ENCODE results near the gene ZFP14.
"Not testable (repeated sequence)": the region's sequence is repeated elsewhere in the genome, so short reads cannot be mapped to it uniquely, and the experiment has no call there.

ZFP14 gene

DNA sequence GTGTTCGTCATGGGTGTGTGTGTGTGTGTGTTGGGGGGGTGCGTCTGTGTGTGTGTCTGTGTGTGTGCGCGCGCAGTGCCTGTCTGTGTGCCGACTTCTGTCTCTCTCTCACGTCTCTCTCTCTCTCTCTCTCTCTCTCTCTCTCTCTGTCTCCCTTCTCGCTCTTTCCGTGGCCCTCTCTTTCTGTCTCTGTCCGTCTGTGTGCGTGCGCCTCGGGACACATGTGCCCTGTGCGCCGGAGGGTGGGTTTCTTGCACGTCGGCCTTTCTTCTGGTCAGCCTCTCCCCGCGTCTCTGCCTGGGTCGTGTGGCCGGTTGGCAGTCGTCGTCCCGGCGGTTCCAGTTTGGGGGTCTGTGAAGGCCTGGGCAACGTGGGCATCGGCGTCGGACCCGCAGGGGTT lies 86.7 kb downstream of the ZFP14 start:
- no CpG with 5 or more reads among the region's 30 CpGs for WGBS (ENCODE audit: extremely low coverage, insufficient coverage, insufficient read length)

More for the DNA sequence above, 86.7 kb downstream of the ZFP14 start:
- H3K27me3 ChIP-seq (ENCODE audit: insufficient read depth, low read length); H3K27ac ChIP-seq (ENCODE audit: low read depth, low read length); H3K9me3 ChIP-seq (ENCODE audit: insufficient read depth, low read depth, low read length); H4K8ac ChIP-seq (ENCODE audit: low read depth, low read length); H3K18ac ChIP-seq (ENCODE audit: low read length); H3K4me2 ChIP-seq (ENCODE audit: low read length); H3K4me1 ChIP-seq (ENCODE audit: control insufficient read depth in 1 of 2, insufficient read depth in 2 of 2, low read length in 2 of 2); H3K79me1 ChIP-seq (ENCODE audit: low read length); H3K4ac ChIP-seq (ENCODE audit: low read depth, low read length); H2AFZ ChIP-seq (ENCODE audit: insufficient read depth, low read length, poor library complexity); H3K36me3 ChIP-seq (ENCODE audit: control insufficient read depth in 1 of 2, insufficient read depth in 2 of 2, low read length in 2 of 2); H2BK5ac ChIP-seq (ENCODE audit: low read depth, low read length, poor library complexity); H3K23ac ChIP-seq (ENCODE audit: low read length); H4K91ac ChIP-seq (ENCODE audit: low read depth, low read length); H2BK120ac ChIP-seq (ENCODE audit: insufficient read depth, low read length, poor library complexity); H4K12ac ChIP-seq (ENCODE audit: low read depth, low read length); H2AK5ac ChIP-seq (ENCODE audit: low read length); H3K4me3 ChIP-seq (ENCODE audit: low read depth, low read length); H3K14ac ChIP-seq (ENCODE audit: low read length); H3K9ac ChIP-seq (ENCODE audit: low read length); H2BK12ac ChIP-seq (ENCODE audit: low read length); DNase-seq; H3K79me2 ChIP-seq (ENCODE audit: control insufficient read depth, insufficient read depth, low read length, poor library complexity): not testable (repeated sequence)

Data from trophoblast cell (in vitro differentiated cells and primary cell).